IMR-90 (cell line): ENCODE results near the gene BAZ2B. TPM values are rescaled to one million over a fixed set of nuclear protein-coding genes. Genes with fewer than 3 reads are reported as not detected.

ENCODE experiments used
- ATAC-seq: fragments of 200-7000 bp; cut with Tn5 transposase; 2 replicates; pipeline ENCODE4 v1.9.1; 2020; ENCODE audit warnings: low read depth, mild to moderate bottlenecking, moderate library complexity
- BruUV-seq: library from RNA; stranded (reverse); fragments of 400-500 nt; replicated peaks from 2 replicates; lab custom pipeline; 2021; lab: Mats Ljungman, UMichigan
- CTCF ChIA-PET: fragments of 300-600 bp; formaldehyde crosslinking; extraction: SDS; loops from one replicate; lab custom pipeline; 2021; ENCODE audit warnings: antibody characterized with exemption; lab: Yijun Ruan, JAX
- POLR2A ChIA-PET: fragments of 300-600 bp; sonication (Branson Sonifier 250); formaldehyde crosslinking; loops from one replicate; lab custom pipeline; 2022; ENCODE audit warnings: antibody characterized with exemption; ENCODE audit not compliant: unreplicated experiment; lab: Charles Lee
- DNase-seq: peaks from one replicate; pipeline ENCODE4 v3.0.0; 2013
- H2AFZ ChIP-seq: replicated peaks from 2 replicates; pipeline ENCODE3; 2013; ENCODE audit warnings: low read length, mild to moderate bottlenecking; ENCODE audit not compliant: poor library complexity
- H2AK5ac ChIP-seq: 2 replicates; pipeline ENCODE4 v1.6.1; 2013; ENCODE audit warnings: low read depth, low read length, inconsistent platforms
- H2AK9ac ChIP-seq: replicated peaks from 2 replicates; pipeline ENCODE3; 2013; ENCODE audit warnings: mild to moderate bottlenecking, low read depth, low read length, moderate library complexity; ENCODE audit not compliant: poor library complexity
- H2BK120ac ChIP-seq: 2 replicates; pipeline ENCODE4 v1.6.1; 2013; ENCODE audit warnings: low read depth, low read length, inconsistent platforms
- H2BK15ac ChIP-seq: 3 replicates; pipeline ENCODE4 v1.6.1; 2013; ENCODE audit warnings: low read depth, low read length, inconsistent platforms
- H2BK20ac ChIP-seq: 2 replicates; pipeline ENCODE4 v1.6.1; 2013; ENCODE audit warnings: low read depth, mild to moderate bottlenecking, inconsistent platforms, low read length, moderate library complexity
- H2BK5ac ChIP-seq: 2 replicates; pipeline ENCODE4 v1.6.1; 2013; ENCODE audit warnings: mild to moderate bottlenecking, low read depth, low read length, inconsistent platforms; ENCODE audit not compliant: poor library complexity, severe bottlenecking
- H3K14ac ChIP-seq: replicated peaks from 2 replicates; pipeline ENCODE4 v1.6.1; 2013; ENCODE audit warnings: low read depth, low read length, inconsistent platforms
- H3K18ac ChIP-seq: 2 replicates; pipeline ENCODE4 v1.6.1; 2013; ENCODE audit warnings: low read depth, low read length, control low read depth
- H3K23ac ChIP-seq: 2 replicates; pipeline ENCODE4 v1.6.1; 2013; ENCODE audit warnings: low read depth, low read length, inconsistent platforms
- H3K27ac ChIP-seq: 2 replicates; pipeline ENCODE4 v1.5.1; 2013; ENCODE audit warnings: mild to moderate bottlenecking, control low read depth, low read length; ENCODE audit not compliant: insufficient read depth
- H3K27me3 ChIP-seq: 2 replicates; pipeline ENCODE4 v1.6.1; 2013; ENCODE audit warnings: low read length; ENCODE audit not compliant: control insufficient read depth, insufficient read depth
- H3K36me3 ChIP-seq: 2 replicates; pipeline ENCODE4 v1.6.1; 2013; ENCODE audit warnings: low read length, mixed read lengths; ENCODE audit not compliant: control insufficient read depth, insufficient read depth
- H3K4ac ChIP-seq: 2 replicates; pipeline ENCODE4 v1.6.1; 2013; ENCODE audit warnings: low read depth, low read length, inconsistent platforms
- H3K4me1 ChIP-seq: 2 replicates; pipeline ENCODE4 v1.6.1; 2013; ENCODE audit warnings: low read length, mixed read lengths; ENCODE audit not compliant: control insufficient read depth, insufficient read depth
- H3K4me2 ChIP-seq: 2 replicates; pipeline ENCODE4 v1.6.1; 2013; ENCODE audit warnings: low read depth, mild to moderate bottlenecking, control low read depth, low read length, moderate library complexity
- H3K4me3 ChIP-seq: 2 replicates; pipeline ENCODE4 v1.5.1; 2013; ENCODE audit warnings: low read depth, mild to moderate bottlenecking, control low read depth, low read length, moderate library complexity; ENCODE audit not compliant: insufficient read depth
- H3K56ac ChIP-seq: 2 replicates; pipeline ENCODE4 v1.6.1; 2013; ENCODE audit warnings: low read length, inconsistent platforms; ENCODE audit not compliant: insufficient read depth; ENCODE audit errors: extremely low read depth
- H3K79me1 ChIP-seq, 2 experiments: 2 replicates each; pipeline ENCODE4 v1.6.1; 2013; ENCODE audit warnings: low read length in 2 of 2, inconsistent platforms in 1 of 2, low read depth in 1 of 2
- H3K9ac ChIP-seq: 2 replicates; pipeline ENCODE4 v1.6.1; 2013; ENCODE audit warnings: low read depth, low read length, control low read depth
- H3K9me1 ChIP-seq: 2 replicates; pipeline ENCODE4 v1.6.1; 2013; ENCODE audit warnings: low read length, inconsistent platforms; ENCODE audit not compliant: insufficient read depth
- H3K9me3 ChIP-seq: 2 replicates; pipeline ENCODE4 v1.6.1; 2013; ENCODE audit warnings: low read length; ENCODE audit not compliant: control insufficient read depth, insufficient read depth
- H4K20me1 ChIP-seq: 2 replicates; pipeline ENCODE4 v1.6.1; 2013; ENCODE audit warnings: low read length, inconsistent platforms; ENCODE audit not compliant: insufficient read depth
- H4K5ac ChIP-seq: 2 replicates; pipeline ENCODE4 v1.6.1; 2013; ENCODE audit warnings: mild to moderate bottlenecking, low read depth, low read length, control low read depth
- H4K8ac ChIP-seq, 2 experiments: 2 replicates each; pipeline ENCODE4 v1.6.1; 2013; ENCODE audit warnings: low read depth in 2 of 2, low read length in 2 of 2, control low read depth in 1 of 2, inconsistent platforms in 1 of 2
- H4K91ac ChIP-seq: 2 replicates; pipeline ENCODE4 v1.6.1; 2013; ENCODE audit warnings: low read depth, low read length, inconsistent platforms; ENCODE audit not compliant: insufficient read depth
- BHLHE40 ChIP-seq: fragments of 150-350 bp; IDR thresholded peaks from 2 replicates; pipeline ENCODE4 v1.6.1; 2016; ENCODE audit warnings: mild to moderate bottlenecking, low read depth, low read length
- CEBPB ChIP-seq: IDR thresholded peaks from 2 replicates; pipeline ENCODE4 v1.6.1; 2012; ENCODE audit warnings: low read depth, low read length, improper control_type of control experiment
- CHD1 ChIP-seq: IDR thresholded peaks from 2 replicates; pipeline ENCODE4 v1.6.1; 2012; ENCODE audit warnings: low read depth, low read length, improper control_type of control experiment
- FOS ChIP-seq: fragments of 150-350 bp; IDR thresholded peaks from 2 replicates; pipeline ENCODE4 v1.6.1; 2016; ENCODE audit warnings: low read depth, low read length
- MAFK ChIP-seq: IDR thresholded peaks from 2 replicates; pipeline ENCODE4 v1.6.1; 2012; ENCODE audit warnings: low read depth, low read length, improper control_type of control experiment
- MAZ ChIP-seq: IDR thresholded peaks from 2 replicates; pipeline ENCODE4 v1.6.1; 2012; ENCODE audit warnings: low read depth, mild to moderate bottlenecking, low read length, improper control_type of control experiment, moderate library complexity, borderline replicate concordance
- MXI1 ChIP-seq: IDR thresholded peaks from 2 replicates; pipeline ENCODE4 v1.6.1; 2012; ENCODE audit warnings: low read depth, mild to moderate bottlenecking, low read length, moderate library complexity, borderline replicate concordance
- NFE2L2 ChIP-seq: fragments of 150-350 bp; IDR thresholded peaks from 2 replicates; pipeline ENCODE4 v1.6.1; 2016; ENCODE audit warnings: low read depth, mild to moderate bottlenecking, low read length
- POLR2A ChIP-seq: IDR thresholded peaks from 2 replicates; pipeline ENCODE4 v1.6.1; 2012; ENCODE audit warnings: mild to moderate bottlenecking, low read depth, low read length
- RAD21 ChIP-seq: IDR thresholded peaks from 2 replicates; pipeline ENCODE4 v1.6.1; 2012; ENCODE audit warnings: low read length, improper control_type of control experiment
- RCOR1 ChIP-seq: IDR thresholded peaks from 2 replicates; pipeline ENCODE4 v1.6.1; 2012; ENCODE audit warnings: mild to moderate bottlenecking, low read length, improper control_type of control experiment; ENCODE audit not compliant: insufficient replicate concordance
- RFX5 ChIP-seq: IDR thresholded peaks from 2 replicates; pipeline ENCODE4 v1.8.0; 2012; ENCODE audit warnings: low read depth, mild to moderate bottlenecking, low read length, moderate library complexity
- SMC3 ChIP-seq: fragments of 150-350 bp; IDR thresholded peaks from 2 replicates; pipeline ENCODE4 v1.6.1; 2016; ENCODE audit warnings: low read depth, mild to moderate bottlenecking, antibody characterized with exemption, low read length, moderate library complexity
- WGBS, 2 experiments: methylation state at CpG; one replicate each; pipeline versions ENCODE4 v1.1.5 to v1.1.7; 2013; ENCODE audit warnings: missing lambda C conversion rate in 2 of 2; ENCODE audit not compliant: insufficient read length in 1 of 2; ENCODE audit errors: extremely low coverage in 2 of 2; 5-methylcytosine and 5-hydroxymethylcytosine counted together
- dilution Hi-C: fragments of 300-500 bp; cut with HindIII; formaldehyde crosslinking; loops from one replicate; pipeline ENCODE4 v1.14.3; 2018; ENCODE audit warnings: low sequenced_read_pairs; ENCODE audit not compliant: unreplicated experiment
- in situ Hi-C: fragments of 300-500 bp; cut with MboI; formaldehyde crosslinking; loops from 3 replicates; pipeline ENCODE4 v1.14.3; 2019; ENCODE audit warnings: low sequenced_read_pairs, inconsistent platforms, mixed read lengths
- intact Hi-C: fragments of 100-400 bp; cut with micrococcal nuclease; formaldehyde crosslinking; loops from 2 replicates; pipeline ENCODE4 v1.10.0; 2022
- polyA plus RNA-seq, 3 experiments: library from polyadenylated mRNA; depleted of rRNA; stranded (reverse); fragments of >200 nt; gene quantifications; 2 replicates each; pipeline ENCODE4 v1.2.3, GENCODE V29; 2012; ENCODE audit warnings: low replicate concordance in 1 of 3
- total RNA-seq: library from RNA; depleted of rRNA; stranded (reverse); fragments of >200 nt; gene quantifications from 2 replicates; pipeline ENCODE4 v1.2.3, GENCODE V29; 2012
- TF ChIP-seq, protein P1 (sequence below): conservative IDR thresholded peaks from 2 replicates; pipeline ENCODE4 v1.5.1; 2012; ENCODE audit warnings: mild to moderate bottlenecking, low read depth, low read length, improper control_type of control experiment
- TF ChIP-seq, protein P2 (sequence below): fragments of 150-350 bp; IDR thresholded peaks from 2 replicates; pipeline ENCODE4 v1.6.1; 2017; ENCODE audit warnings: mild to moderate bottlenecking, antibody characterized with exemption, low read length, low read depth
- TF ChIP-seq, protein P3 (sequence below): fragments of 150-350 bp; IDR thresholded peaks from 2 replicates; pipeline ENCODE4 v1.6.1; 2016; ENCODE audit warnings: low read depth, mild to moderate bottlenecking, low read length, moderate library complexity, borderline replicate concordance

Gene BAZ2B
- total and polyA plus RNA-seq, 2 of the 4 experiments (the other 2 are of a cell fraction), result 8.9 to 42.1 TPM

DNA sequence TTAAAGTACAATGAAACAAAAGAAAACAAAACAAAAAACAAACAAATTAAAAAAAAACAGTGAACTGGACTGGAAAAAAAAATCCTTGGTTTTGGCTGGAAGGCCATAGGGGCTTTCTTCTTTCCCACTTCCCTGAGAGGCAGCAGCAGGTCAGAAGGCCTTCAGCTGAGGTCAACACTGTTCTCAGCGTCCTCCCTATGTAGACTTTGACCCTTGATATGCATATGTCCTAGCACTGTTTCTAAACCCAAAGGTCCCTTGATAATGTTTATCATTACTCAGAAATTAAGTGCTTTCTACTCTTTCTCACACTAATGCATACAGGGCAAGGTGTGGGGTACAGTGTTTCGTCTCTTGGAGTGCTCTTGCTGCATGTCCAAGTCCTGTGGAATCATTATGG, 254.3 kb downstream of the BAZ2B start:
- Histone ChIP-seq H3K56ac (no peak overlapping the region), H4K91ac (no peak overlapping the region), H2BK5ac (no peak overlapping the region), H3K9me3 (no peaks in the 10 kb centered on the region), H4K8ac (no peak overlapping the region), H2AK9ac (no peak overlapping the region), H2BK120ac (no peak overlapping the region), H3K4me1 (peaks cover 4% of the 10 kb centered on the region; the same call in 1 of the 2 replicates), H2AFZ (no peak overlapping the region), H3K4ac (no peak overlapping the region), H4K20me1 (no peaks in the 10 kb centered on the region), H2BK15ac (no peak overlapping the region), H3K36me3 (peaks cover 14% of the 10 kb centered on the region), H3K79me1 (no peaks in the 10 kb centered on the region), H3K4me2 (no peak overlapping the region), H3K27ac (no peak overlapping the region), H3K4me3 (no peak overlapping the region), H3K23ac (no peak overlapping the region), H3K14ac (no peak overlapping the region), H2BK20ac (no peak overlapping the region), H2AK5ac (no peak overlapping the region), H3K18ac (no peak overlapping the region), H3K27me3 (no peaks in the 10 kb centered on the region), H3K9me1 (peaks cover 5% of the 10 kb centered on the region; the same call in 1 of the 2 replicates), H3K9ac (no peak overlapping the region), H4K5ac (no peak overlapping the region)
- intact Hi-C loops, result no loop called here
- ATAC-seq (no peak), DNase-seq (no peak)
- TF ChIP-seq MAFK (no peak), NFE2L2 (no peak), RAD21 (no peak), BHLHE40 (no peak), CEBPB (no peak), RCOR1 (no peak), RFX5 (no peak), CHD1 (no peak), SMC3 (no peak), MAZ (no peak), POLR2A (no peak), FOS (no peak), MXI1 (no peak)
- TF ChIP-seq, protein P1, sequence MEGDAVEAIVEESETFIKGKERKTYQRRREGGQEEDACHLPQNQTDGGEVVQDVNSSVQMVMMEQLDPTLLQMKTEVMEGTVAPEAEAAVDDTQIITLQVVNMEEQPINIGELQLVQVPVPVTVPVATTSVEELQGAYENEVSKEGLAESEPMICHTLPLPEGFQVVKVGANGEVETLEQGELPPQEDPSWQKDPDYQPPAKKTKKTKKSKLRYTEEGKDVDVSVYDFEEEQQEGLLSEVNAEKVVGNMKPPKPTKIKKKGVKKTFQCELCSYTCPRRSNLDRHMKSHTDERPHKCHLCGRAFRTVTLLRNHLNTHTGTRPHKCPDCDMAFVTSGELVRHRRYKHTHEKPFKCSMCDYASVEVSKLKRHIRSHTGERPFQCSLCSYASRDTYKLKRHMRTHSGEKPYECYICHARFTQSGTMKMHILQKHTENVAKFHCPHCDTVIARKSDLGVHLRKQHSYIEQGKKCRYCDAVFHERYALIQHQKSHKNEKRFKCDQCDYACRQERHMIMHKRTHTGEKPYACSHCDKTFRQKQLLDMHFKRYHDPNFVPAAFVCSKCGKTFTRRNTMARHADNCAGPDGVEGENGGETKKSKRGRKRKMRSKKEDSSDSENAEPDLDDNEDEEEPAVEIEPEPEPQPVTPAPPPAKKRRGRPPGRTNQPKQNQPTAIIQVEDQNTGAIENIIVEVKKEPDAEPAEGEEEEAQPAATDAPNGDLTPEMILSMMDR, result no peak
- TF ChIP-seq, protein P2, sequence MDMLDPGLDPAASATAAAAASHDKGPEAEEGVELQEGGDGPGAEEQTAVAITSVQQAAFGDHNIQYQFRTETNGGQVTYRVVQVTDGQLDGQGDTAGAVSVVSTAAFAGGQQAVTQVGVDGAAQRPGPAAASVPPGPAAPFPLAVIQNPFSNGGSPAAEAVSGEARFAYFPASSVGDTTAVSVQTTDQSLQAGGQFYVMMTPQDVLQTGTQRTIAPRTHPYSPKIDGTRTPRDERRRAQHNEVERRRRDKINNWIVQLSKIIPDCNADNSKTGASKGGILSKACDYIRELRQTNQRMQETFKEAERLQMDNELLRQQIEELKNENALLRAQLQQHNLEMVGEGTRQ, result no peak
- TF ChIP-seq, protein P3, sequence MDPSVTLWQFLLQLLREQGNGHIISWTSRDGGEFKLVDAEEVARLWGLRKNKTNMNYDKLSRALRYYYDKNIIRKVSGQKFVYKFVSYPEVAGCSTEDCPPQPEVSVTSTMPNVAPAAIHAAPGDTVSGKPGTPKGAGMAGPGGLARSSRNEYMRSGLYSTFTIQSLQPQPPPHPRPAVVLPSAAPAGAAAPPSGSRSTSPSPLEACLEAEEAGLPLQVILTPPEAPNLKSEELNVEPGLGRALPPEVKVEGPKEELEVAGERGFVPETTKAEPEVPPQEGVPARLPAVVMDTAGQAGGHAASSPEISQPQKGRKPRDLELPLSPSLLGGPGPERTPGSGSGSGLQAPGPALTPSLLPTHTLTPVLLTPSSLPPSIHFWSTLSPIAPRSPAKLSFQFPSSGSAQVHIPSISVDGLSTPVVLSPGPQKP, result no peak
- no TSS peak for BruUV-seq
- POLR2A ChIA-PET, result no interaction called here
- CTCF ChIA-PET, result no interaction called here
- in situ Hi-C loops, result no loop called here
- no CpG with 5 or more reads among the region's 2 CpGs for WGBS, 2 experiments
- dilution Hi-C loops, result no loop called here
